Keratinocyte (primary cell): ENCODE data around the gene SECTM1. TPM values are rescaled to one million over a fixed set of nuclear protein-coding genes. Genes with fewer than 3 reads are reported as not detected.

Source experiments
- DNase-seq: peaks from one replicate; pipeline ENCODE4 v3.0.0-alpha.2; 2011; ENCODE audit warnings: low read depth, missing footprints, low spot score
- FAIRE-seq: peaks from 2 replicates; lab custom pipeline; 2011; peaks lifted over from hg19 to GRCh38; lab: Jason Lieb, UNC
- H2AFZ ChIP-seq: 2 replicates; pipeline ENCODE4 v1.6.0; 2012; ENCODE audit warnings: low read length, control low read depth, inconsistent platforms; ENCODE audit not compliant: control insufficient read depth
- H3K27ac ChIP-seq: 2 replicates; pipeline ENCODE4 v1.5.1; 2011; ENCODE audit warnings: low read length; ENCODE audit not compliant: control insufficient read depth, insufficient read depth
- H3K27me3 ChIP-seq: 3 replicates; pipeline ENCODE4 v1.6.0; 2011; ENCODE audit warnings: low read length; ENCODE audit not compliant: control insufficient read depth, insufficient read depth; ENCODE audit errors: extremely low read depth
- H3K36me3 ChIP-seq, 2 experiments: 2 replicates in 1 of 2; 3 replicates in 1 of 2; pipeline ENCODE4 v1.5.1; 2011; ENCODE audit warnings: low read length in 2 of 2, mild to moderate bottlenecking in 1 of 2; ENCODE audit not compliant: control insufficient read depth in 2 of 2, insufficient read depth in 2 of 2; ENCODE audit errors: extremely low read depth in 1 of 2
- H3K4me1 ChIP-seq: 3 replicates; pipeline ENCODE4 v1.5.1; 2011; ENCODE audit warnings: low read length; ENCODE audit not compliant: control insufficient read depth, insufficient read depth; ENCODE audit errors: extremely low read depth
- H3K4me2 ChIP-seq: 3 replicates; pipeline ENCODE4 v1.6.0; 2011; ENCODE audit warnings: low read depth, low read length; ENCODE audit not compliant: control insufficient read depth, insufficient read depth; ENCODE audit errors: extremely low read depth
- H3K4me3 ChIP-seq, 3 experiments: fragments of 200-600 bp in 1 of 3; sonication (generic) in 1 of 3; 2 replicates in 2 of 3; 3 replicates in 1 of 3; pipeline ENCODE4 v1.5.1; 2011 to 2016; ENCODE audit warnings: low read length in 3 of 3, mild to moderate bottlenecking in 3 of 3, control low read depth in 2 of 3, inconsistent platforms in 1 of 3, low read depth in 1 of 3, mixed read lengths in 1 of 3, mixed run types in 1 of 3, moderate library complexity in 1 of 3; ENCODE audit not compliant: control insufficient read depth in 2 of 3, insufficient read depth in 2 of 3; ENCODE audit errors: extremely low read depth in 1 of 3
- H3K79me2 ChIP-seq: 2 replicates; pipeline ENCODE4 v1.6.0; 2012; ENCODE audit warnings: low read length; ENCODE audit not compliant: control insufficient read depth, insufficient read depth
- H3K9ac ChIP-seq: 3 replicates; pipeline ENCODE4 v1.6.0; 2011; ENCODE audit warnings: low read length; ENCODE audit not compliant: control insufficient read depth, insufficient read depth; ENCODE audit errors: extremely low read depth
- H3K9me1 ChIP-seq: 3 replicates; pipeline ENCODE4 v1.6.0; 2011; ENCODE audit warnings: low read length; ENCODE audit not compliant: control insufficient read depth, insufficient read depth; ENCODE audit errors: extremely low read depth
- H3K9me3 ChIP-seq: 2 replicates; pipeline ENCODE4 v1.5.1; 2012; ENCODE audit warnings: low read depth, low read length; ENCODE audit not compliant: control insufficient read depth
- H4K20me1 ChIP-seq: 3 replicates; pipeline ENCODE4 v1.6.0; 2011; ENCODE audit warnings: low read length; ENCODE audit not compliant: control insufficient read depth, insufficient read depth; ENCODE audit errors: extremely low read depth
- EZH2 ChIP-seq: IDR thresholded peaks from one replicate; pipeline ENCODE4 v1.6.1; 2012; ENCODE audit warnings: inconsistent platforms, mild to moderate bottlenecking, low read length, moderate library complexity
- dilution Hi-C: fragments of 300-500 bp; cut with MboI; formaldehyde crosslinking; loops from one replicate; pipeline ENCODE4 v1.7.0; 2020; ENCODE audit warnings: low sequenced_read_pairs; ENCODE audit not compliant: extremely low pct_ligation_motif_present
- polyA plus RNA-seq, 5 experiments: library from polyadenylated mRNA; depleted of rRNA in 3 of 5; stranded (reverse) in 3 of 5; stranded (forward) in 1 of 5; unstranded in 1 of 5; fragments of >200 nt; gene quantifications; 1 replicate in 1 of 5; 2 replicates in 3 of 5; 3 replicates in 1 of 5; pipeline versions ENCODE4 v1.2.1 to v1.2.3, GENCODE V29; 2011 to 2012; ENCODE audit warnings: missing spikeins in 2 of 5, low read depth in 1 of 5, low replicate concordance in 1 of 5
- TF ChIP-seq, protein P1 (sequence below), 3 experiments: IDR thresholded peaks in 1 of 3; conservative IDR thresholded peaks in 1 of 3; optimal IDR thresholded peaks in 1 of 3; 2 replicates in 2 of 3; 3 replicates in 1 of 3; pipeline versions ENCODE3 to v1.5.1; 2011; ENCODE audit warnings: low read length in 3 of 3, mild to moderate bottlenecking in 3 of 3, moderate library complexity in 2 of 3, control low read depth in 1 of 3, inconsistent platforms in 1 of 3; ENCODE audit not compliant: insufficient read depth in 2 of 3; ENCODE audit errors: extremely low read depth in 1 of 3

SECTM1 gene
- polyA plus RNA-seq, 1 donor (not counting 4 experiments of a cell fraction or from before 2014, with no cell fraction given) = 2.0 TPM

DNA sequence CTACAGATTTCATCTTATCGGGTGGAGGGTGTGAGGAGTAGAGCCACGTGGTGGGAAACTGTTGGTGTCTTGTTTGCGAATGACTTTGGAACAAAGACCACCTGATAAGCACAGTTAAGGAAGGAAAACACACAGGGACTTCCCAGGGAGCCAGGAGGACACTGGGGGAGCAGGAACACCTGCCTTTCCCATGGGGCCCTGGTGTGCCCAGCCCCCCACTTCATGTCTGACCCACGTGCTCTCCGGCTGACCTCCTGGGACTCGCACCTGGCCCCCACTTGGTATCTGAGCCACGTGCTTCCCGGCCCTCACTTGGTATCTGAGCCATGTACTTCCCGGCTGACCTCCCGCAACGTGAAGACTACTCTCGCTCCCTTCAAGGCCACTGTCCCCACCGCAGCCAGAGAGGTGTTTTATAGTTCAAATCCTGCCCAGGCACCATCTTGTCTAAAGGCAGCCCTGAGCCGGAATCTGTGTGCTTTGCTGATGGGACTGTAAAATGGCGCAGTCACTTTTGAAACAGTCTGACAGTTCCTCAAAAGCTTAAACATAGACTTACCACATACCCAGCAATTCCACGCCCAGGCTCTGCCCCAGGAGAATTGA lies 54.7 kb downstream of the SECTM1 start:
- Histone ChIP-seq H2AFZ (no peak overlapping the region), H3K4me2 (no peak overlapping the region), H3K9ac (no peak overlapping the region), H3K4me3 (no peak overlapping the region), H3K27me3 (no peaks in the 10 kb centered on the region), H3K27ac (no peak overlapping the region), H3K36me3 (no peaks in the 10 kb centered on the region), H4K20me1 (no peaks in the 10 kb centered on the region), H3K9me3 (no peaks in the 10 kb centered on the region), H3K9me1 (no peaks in the 10 kb centered on the region), H3K79me2 (no peaks in the 10 kb centered on the region), H3K4me1 (peaks cover 33% of the 10 kb centered on the region)
- DNase-seq = no peak
- dilution Hi-C loops = no loop called here
- no peak for FAIRE-seq
- TF ChIP-seq EZH2 = no peak
- TF ChIP-seq, protein P1, sequence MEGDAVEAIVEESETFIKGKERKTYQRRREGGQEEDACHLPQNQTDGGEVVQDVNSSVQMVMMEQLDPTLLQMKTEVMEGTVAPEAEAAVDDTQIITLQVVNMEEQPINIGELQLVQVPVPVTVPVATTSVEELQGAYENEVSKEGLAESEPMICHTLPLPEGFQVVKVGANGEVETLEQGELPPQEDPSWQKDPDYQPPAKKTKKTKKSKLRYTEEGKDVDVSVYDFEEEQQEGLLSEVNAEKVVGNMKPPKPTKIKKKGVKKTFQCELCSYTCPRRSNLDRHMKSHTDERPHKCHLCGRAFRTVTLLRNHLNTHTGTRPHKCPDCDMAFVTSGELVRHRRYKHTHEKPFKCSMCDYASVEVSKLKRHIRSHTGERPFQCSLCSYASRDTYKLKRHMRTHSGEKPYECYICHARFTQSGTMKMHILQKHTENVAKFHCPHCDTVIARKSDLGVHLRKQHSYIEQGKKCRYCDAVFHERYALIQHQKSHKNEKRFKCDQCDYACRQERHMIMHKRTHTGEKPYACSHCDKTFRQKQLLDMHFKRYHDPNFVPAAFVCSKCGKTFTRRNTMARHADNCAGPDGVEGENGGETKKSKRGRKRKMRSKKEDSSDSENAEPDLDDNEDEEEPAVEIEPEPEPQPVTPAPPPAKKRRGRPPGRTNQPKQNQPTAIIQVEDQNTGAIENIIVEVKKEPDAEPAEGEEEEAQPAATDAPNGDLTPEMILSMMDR (optimal IDR thresholded peaks at IDR 0.05 in 1 of 3, IDR thresholded peaks at IDR 0.05 in 1 of 3, conservative IDR thresholded peaks at IDR 0.05 in 1 of 3; ENCODE audit: extremely low read depth in 1 of 3, insufficient read depth in 2 of 3, low read length in 3 of 3) = no peak

DNA sequence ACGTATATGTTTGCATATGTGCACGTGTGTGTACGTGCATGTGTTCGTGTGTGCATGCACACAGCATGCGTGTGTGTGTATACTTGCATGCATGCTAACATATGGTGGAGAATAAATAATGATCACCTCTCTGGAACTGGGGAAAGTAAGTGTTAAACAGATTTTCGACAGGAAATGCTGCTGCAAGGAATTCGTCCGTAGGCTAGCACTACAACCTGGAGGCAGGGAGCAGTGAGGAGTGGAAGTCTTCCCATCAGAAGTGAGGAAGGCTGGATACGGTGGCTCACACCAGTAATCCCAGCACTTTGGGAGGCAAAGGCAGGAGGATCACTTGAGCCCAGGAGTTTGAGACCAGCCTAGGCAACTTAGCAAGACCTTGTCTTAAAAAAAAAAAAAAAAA lies 55.3 kb downstream of the SECTM1 start:
- H3K9me1 ChIP-seq = no peaks in the 10 kb centered on the region
- no peaks in the 10 kb centered on the region for H3K79me2 ChIP-seq
- no peak for TF ChIP-seq EZH2
- TF ChIP-seq, protein P1 (optimal IDR thresholded peaks at IDR 0.05 in 1 of 3, IDR thresholded peaks at IDR 0.05 in 1 of 3, conservative IDR thresholded peaks at IDR 0.05 in 1 of 3; ENCODE audit: extremely low read depth in 1 of 3, insufficient read depth in 2 of 3, low read length in 3 of 3) = no peak
- H3K36me3 ChIP-seq = no peaks in the 10 kb centered on the region
- H3K4me3 ChIP-seq = no peak overlapping the region
- H3K27me3 ChIP-seq = no peaks in the 10 kb centered on the region
- peaks cover 29% of the 10 kb centered on the region for H3K4me1 ChIP-seq
- no peak overlapping the region for H3K9ac ChIP-seq
- H2AFZ ChIP-seq = no peak overlapping the region
- no peak overlapping the region for H3K4me2 ChIP-seq
- FAIRE-seq (no peak), DNase-seq (no peak)
- no peaks in the 10 kb centered on the region for H3K9me3 ChIP-seq
- dilution Hi-C loops = no loop called here
- no peaks in the 10 kb centered on the region for H4K20me1 ChIP-seq
- no peak overlapping the region for H3K27ac ChIP-seq
